ENCODE data around the gene NUP210L. TPM values are rescaled to one million over a fixed set of nuclear protein-coding genes. Genes with fewer than 3 reads are reported as not detected.
"Not testable (repeated sequence)": the region's sequence is repeated elsewhere in the genome, so short reads cannot be mapped to it uniquely, and the experiment has no call there.

The NUP210L gene
- total RNA-seq, 1 experiment from 2014 or later, result 0.07 TPM

DNA sequence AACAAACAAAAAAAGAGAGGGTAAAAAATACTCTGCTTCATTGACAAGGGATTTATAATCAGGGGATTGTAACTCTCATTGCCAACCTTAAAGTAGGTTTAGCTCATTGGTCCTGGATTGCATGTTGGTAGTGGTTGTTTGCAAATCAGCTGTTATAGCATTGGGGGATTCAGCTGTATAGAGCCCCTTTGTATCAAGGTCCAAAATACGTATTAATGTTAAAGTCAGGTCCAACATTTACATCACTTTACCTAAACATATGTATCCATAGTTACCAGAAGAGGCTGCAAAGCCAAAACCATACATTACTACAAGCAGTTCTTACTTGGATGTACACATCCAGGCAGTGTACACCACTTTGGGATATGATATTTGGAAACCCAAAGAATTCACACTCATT, 134.9 kb downstream of the NUP210L start:
- no peak for DNase-seq (ENCODE audit: low read depth)
- in situ Hi-C loops (cut with HindIII; ENCODE audit: low pct_unique_long_range_greater_than_20kb, low sequenced_read_pairs), result no loop called here

DNA sequence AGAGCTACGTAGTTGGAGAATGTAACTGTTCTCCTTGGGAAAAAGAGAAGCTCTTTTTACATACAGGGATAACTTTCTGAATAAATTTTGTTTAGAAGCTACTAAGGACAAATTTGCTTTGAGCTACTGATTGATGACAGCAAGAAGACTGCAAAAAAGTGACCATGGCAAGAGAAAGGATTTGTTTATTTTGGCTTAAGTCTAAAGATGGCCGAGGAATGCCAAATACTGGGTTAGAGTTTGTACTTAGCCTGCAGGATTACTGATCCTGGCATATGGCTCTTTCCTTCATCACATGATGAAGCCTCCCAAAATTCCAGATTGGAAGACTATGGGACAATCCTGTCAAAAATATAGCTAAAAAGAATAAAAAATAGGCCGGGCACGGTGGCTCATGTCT, 135.6 kb downstream of the NUP210L start:
- no peak for DNase-seq (ENCODE audit: low read depth)
- in situ Hi-C loops (cut with HindIII; ENCODE audit: low pct_unique_long_range_greater_than_20kb, low sequenced_read_pairs), result no loop called here

DNA sequence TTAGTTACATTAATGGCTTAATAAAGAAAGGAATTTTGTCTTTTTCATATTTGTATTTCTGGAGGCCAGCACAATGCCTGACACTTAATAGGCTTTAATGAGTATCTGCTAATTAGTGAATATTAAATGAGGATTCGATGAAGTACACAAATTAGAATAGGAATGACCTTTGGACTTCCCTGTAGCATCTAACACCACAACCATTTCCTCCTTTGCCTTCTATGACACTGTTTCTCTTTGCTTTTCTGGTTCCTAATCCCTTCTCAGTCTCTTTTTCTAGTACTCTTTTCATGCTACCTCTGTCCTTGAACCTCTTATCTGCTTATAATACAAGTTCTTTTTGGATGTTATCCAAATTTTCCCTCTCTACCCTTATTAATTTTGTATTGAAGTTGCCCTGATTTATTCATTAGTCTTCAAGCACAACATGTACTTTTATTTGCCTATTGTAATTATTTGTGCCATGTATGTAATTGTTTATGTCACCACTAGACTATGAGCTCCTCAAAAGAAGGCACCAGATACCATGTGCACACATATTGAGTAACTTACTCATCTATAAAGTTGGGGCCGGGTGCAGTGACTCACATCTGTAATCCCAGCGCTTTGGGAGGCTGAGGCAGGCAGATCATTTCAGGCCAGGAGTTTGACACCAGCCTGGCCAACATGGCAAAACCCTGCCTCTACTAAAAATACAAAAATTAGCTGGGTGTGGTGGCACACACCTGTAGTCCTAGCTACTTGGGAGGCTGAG, 140.5 kb downstream of the NUP210L start:
- in situ Hi-C loops (cut with HindIII; ENCODE audit: low pct_unique_long_range_greater_than_20kb, low sequenced_read_pairs), result no loop called here
- no peak for DNase-seq (ENCODE audit: low read depth)

DNA sequence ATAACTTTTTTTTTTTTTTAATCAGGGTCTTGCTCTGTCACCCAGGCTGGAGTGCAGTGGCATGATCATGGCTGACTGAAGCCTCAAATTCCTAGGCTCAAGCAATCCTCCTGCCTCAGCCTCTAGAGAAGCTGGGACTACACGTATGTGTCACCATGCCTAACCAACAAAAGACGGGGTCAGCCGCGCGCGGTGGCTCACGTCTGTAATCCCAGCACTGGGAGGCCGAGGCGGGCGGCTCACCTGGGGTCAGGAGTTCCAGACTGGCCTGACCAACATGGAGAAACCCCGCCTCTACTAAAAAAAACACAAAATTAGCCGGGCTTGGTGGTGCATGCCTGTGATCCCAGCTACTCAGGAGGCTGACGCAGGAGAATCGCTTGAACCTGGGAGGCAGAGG, 142.3 kb downstream of the NUP210L start:
- in situ Hi-C loops (cut with HindIII; ENCODE audit: low pct_unique_long_range_greater_than_20kb, low sequenced_read_pairs); DNase-seq (ENCODE audit: low read depth): not testable (repeated sequence)

DNA sequence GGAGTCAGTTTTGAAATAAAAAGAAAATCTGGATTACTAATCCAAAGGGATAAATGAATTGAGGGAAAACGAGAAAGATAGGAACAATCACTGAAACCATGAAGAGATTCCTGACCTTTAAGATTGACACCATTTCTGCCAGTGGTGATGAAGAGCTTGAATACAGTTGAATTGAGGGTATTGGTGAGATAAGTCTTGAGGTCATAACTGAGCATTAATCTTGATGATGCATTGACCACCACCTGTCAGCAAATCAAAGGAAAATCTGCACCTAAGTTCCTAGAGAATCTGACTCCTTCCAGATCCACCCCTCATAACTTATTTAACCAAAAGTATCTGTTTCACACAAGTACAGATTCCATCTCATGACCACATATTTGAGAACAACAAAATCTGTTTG, 142.7 kb downstream of the NUP210L start:
- in situ Hi-C loops (cut with HindIII; ENCODE audit: low pct_unique_long_range_greater_than_20kb, low sequenced_read_pairs), result no loop called here
- DNase-seq (ENCODE audit: low read depth), result no peak

DNA sequence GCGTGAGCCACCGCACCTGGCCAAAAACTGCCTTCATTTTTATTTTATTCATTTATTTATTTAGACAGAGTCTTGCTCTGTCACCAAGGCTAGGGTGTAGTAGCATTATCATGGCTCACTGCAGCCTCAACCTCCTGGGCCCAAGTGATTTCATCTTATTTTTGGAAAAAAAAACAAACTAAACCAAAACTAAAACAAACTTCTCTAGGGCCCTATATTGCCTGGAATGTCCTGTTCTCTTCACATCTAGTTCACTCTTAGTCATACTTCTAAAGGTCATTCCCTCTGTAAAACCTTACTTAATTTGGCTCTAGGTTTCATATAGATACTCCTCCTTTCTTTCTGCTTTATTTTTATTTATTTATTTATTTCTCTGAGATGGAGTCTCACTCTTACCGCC, 148.7 kb downstream of the NUP210L start:
- in situ Hi-C loops (cut with HindIII; ENCODE audit: low pct_unique_long_range_greater_than_20kb, low sequenced_read_pairs), result no loop called here
- peak; percentile 55 for DNase-seq (ENCODE audit: low read depth)

DNA sequence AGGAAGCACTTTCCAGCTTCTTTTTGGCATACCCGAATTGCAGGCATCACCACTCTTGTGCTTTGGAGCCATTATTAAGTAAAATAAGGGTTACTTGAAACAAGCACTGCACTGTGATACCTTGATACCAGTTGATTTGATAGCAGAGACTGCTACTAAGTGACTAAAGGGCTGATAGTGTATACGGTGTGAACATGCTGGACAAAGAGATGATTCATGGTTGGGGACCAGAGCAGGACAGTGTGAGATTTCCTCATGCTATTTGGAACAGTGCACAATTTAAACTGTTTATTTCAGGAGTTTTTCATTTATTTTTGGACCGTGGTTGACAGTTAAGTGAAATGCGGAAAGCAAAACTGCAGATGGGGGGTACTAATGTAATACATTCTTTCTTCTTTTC, 154.5 kb downstream of the NUP210L start:
- in situ Hi-C loops (cut with HindIII; ENCODE audit: low pct_unique_long_range_greater_than_20kb, low sequenced_read_pairs), result no loop called here
- DNase-seq (ENCODE audit: low read depth), result no peak

DNA sequence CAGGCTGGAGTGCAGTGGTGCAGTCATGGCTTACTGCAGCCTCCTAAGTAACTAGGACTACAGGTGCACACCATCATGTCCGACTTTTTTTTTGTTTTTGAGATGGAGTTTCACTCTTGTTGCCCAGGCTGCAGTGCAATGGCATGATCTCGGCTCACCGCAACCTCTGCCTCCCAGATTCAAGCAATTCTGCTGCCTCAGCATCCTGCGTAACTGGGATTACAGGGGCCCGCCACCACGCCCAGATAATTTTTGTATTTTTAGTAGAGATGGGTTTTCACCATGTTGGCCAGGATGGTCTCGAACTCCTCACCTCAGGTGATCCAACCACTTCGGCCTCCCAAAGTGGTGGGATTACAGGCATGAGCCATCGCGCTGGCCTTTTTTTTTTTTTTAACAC, 158.0 kb downstream of the NUP210L start:
- in situ Hi-C loops (cut with HindIII; ENCODE audit: low pct_unique_long_range_greater_than_20kb, low sequenced_read_pairs); DNase-seq (ENCODE audit: low read depth): not testable (repeated sequence)

DNA sequence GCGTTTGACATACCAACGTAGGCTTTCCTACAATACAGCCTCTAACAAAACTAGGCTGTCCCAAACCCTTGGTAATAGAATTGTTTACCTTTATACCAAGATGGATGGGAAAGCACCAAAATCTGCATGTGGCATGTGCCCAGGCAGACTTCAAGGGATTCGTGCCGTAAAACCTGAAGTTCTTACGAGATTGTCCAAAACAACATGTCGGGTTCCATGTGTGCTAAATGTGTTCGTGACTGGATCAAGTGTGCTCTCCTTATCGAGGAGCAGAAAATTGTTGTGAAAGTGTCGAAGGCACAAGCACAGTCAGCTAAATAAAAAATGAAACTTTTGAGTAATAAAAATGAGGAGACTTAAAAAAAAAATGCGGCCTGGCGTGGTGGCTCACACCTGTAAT, 159.2 kb downstream of the NUP210L start:
- no peak for DNase-seq (ENCODE audit: low read depth)
- in situ Hi-C loops (cut with HindIII; ENCODE audit: low pct_unique_long_range_greater_than_20kb, low sequenced_read_pairs), result no loop called here

DNA sequence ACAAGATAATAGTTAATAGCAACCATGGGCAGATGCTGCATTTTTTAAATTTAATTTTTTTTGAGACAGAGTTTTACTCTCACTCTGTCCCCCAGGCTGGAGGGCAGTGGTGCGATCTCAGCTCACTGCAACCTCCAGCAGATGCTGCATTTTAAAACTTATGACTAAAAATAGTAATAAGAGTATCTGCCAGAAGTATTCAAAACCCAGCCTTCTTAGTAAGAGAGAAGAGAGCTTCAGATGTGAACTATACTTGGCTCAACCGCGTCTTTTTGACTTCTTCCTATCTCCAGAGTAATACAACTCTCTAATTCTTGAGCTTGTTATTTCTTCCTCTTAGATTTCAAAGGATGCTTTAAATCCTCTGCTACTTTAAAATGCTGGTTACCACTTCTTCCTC, 159.7 kb downstream of the NUP210L start:
- DNase-seq (ENCODE audit: low read depth), result no peak
- in situ Hi-C loops (cut with HindIII; ENCODE audit: low pct_unique_long_range_greater_than_20kb, low sequenced_read_pairs), result no loop called here

DNA sequence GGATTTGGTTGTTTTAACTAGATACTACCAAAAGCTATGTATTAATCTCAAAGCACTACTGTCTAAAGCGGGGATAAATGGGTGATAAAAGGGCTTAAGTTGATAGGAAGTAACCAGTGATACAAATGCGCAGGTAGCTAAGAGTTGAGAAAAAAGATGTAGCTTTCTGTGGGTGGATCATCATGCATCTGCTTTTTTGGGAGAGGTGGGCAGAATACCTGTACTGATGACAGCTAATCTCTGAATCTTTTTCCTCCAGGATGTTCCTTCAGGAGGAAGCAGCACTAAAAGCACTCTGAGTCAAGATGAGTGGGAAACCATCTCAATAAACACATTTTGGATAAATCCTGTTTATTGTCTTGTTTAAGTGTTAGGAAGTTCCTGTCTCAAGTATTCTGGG, 163.1 kb downstream of the NUP210L start:
- in situ Hi-C loops (cut with HindIII; ENCODE audit: low pct_unique_long_range_greater_than_20kb, low sequenced_read_pairs), result no loop called here
- no peak for DNase-seq (ENCODE audit: low read depth)

DNA sequence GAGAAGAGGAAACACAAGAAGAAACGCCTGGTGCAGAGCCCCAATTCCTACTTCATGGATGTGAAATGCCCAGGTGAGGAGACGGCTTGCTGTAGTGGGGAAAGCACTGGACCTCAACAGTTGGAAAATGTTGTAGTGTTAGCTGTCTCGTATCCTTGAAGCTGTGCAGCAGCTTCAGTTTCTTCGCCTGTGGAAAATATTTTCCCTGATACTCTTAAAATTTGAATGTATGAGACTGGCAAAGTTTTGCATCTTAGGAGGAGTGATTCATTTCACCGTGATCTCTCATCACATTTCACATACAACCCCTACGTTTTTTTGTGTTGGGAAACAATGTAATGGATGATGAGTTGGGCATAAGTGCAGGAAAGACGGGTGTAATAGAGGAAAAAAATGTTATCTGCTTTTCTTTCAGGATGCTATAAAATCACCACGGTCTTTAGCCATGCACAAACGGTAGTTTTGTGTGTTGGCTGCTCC, 163.7 kb downstream of the NUP210L start:
- in situ Hi-C loops (cut with HindIII; ENCODE audit: low pct_unique_long_range_greater_than_20kb, low sequenced_read_pairs), result no loop called here
- no peak for DNase-seq (ENCODE audit: low read depth)

DNA sequence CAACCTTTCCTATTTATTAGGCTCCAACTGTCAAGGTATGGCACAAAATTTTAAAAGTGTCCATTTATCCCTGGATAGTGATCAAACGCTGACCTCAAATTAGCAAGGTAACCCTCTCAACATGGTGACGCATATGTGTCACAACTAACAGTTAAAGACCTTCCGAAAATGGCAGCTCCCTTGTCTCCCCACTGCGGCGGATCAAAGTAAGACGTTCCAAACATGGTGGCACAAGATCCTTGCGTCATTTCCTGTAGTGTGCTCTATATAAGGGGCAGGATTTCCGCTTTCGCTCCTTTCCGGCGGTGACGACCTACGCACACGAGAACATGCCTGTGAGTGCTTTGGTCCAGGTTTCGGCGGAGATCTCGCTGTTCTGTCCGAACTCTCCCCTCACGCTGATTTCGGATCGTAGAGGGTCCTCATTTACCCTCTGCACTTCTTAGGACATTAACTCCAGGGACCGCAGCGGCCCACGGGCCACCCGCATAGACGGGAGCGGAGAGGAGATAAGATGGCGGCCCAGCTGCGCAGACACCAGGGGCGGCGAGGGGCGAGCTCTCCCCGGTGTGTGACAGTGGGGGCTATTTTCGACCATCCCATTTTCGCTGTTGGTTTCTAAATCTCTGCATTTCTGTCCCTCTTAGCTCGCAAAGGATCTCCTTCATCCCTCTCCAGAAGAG, 164.3 kb downstream of the NUP210L start, which contains the start of gene RPS27:
Gene RPS27, plus strand, starts transcription at position 295 of the 683 bp plus-strand sequence. Its CDS starts 35 bp downstream, at position 330.
- peak; percentile 91 for DNase-seq (ENCODE audit: low read depth)
- in situ Hi-C loops (cut with HindIII; ENCODE audit: low pct_unique_long_range_greater_than_20kb, low sequenced_read_pairs), result no loop called here

DNA sequence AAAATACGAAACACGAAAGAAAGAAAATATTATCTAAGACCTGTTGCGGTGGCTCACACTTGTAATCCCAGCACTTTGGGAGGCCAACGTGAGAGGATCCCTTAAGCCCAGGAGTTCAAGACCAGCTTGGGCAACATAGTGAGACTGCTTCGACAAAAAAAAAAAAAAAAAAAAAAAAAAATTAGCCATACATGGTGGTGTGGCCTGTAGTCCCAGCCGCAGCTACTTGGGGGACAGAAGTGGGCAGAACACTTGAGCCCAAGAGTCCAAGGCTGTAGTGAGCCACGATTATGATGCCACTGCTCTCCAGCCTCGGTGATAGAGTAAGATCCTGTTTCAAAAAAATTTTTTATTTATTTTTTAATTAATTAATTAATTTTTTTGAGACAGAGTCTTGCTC, 167.3 kb downstream of the NUP210L start:
- no peak for DNase-seq (ENCODE audit: low read depth)

DNA sequence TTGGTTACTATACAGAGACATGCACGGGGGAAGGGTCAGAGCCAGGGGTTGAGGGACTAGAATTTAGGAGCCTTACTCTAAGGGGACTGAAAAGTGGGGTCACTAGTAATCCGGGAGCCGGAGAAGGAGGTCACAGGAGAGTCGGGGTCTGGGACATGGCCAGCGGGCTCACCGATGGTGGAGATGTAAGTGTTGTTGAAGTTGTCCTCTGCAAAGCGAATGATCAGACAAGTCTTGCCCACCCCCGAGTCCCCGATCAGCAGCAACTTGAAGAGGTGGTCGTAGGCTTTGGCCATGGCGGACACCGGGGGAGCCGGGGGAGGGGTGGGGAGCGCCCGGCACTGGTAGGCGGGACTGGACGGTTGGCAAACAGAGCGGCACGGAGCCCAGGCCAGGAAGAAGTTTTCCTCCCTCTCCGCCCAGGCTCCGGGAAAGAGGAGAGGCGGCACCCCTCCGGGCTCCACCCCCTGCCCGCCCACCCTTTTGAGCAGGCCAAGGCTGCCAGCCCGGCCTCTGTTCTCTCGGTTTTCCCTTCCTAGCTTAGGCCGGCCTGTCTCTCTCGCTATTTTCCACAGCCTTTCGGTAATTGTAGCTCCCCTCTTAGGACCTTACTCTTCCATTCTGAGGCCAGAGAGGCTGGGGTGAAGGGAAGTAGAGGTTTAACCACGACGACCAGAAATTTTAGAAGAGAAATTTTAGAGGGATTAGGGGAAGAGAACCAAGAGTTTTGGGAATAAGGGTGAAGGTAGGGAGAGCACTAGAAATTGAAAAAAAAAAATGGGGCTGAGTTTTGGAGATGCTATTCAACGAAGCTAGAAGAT, 168.7 kb downstream of the NUP210L start, which contains the start of gene RAB13:
Gene RAB13, minus strand, starts transcription at position 399 of the 821 bp plus-strand sequence. Its CDS starts 103 bp downstream, at position 296.
- in situ Hi-C loops (cut with HindIII; ENCODE audit: low pct_unique_long_range_greater_than_20kb, low sequenced_read_pairs), result no loop called here
- peak; percentile 74 for DNase-seq (ENCODE audit: low read depth)

More for the DNA sequence above, 167.3 kb downstream of the NUP210L start:
- in situ Hi-C loops (cut with HindIII; ENCODE audit: low pct_unique_long_range_greater_than_20kb, low sequenced_read_pairs), result no loop called here

DNA sequence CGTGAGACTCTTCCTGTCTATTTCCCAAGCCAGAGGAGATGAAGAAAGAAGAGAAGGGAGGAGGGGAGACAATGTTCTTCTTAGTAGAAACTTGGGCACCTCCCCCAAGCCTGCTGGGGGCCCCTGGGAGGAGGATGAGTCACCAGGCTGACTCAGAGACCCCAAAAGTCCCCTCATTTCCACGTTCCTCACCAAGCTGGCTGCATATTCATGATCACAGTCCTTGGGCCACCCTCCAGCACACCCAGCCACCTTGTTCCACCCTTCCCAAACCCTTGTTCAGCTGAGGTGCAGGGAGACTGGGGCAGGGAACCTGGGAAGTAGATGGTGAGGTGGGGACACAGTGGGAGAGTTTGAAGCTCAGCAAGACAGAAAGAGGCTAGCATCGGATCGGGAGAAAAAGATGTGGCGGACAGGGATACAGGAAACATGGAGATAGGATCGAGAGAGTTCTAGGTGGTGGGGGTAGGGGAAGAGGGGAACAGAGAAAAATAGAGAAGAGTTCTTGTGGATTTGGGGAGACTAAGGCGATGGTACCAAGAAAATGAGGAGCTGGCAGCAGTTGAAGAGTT, 169.4 kb downstream of the NUP210L start:
- DNase-seq (ENCODE audit: low read depth), result no peak
- in situ Hi-C loops (cut with HindIII; ENCODE audit: low pct_unique_long_range_greater_than_20kb, low sequenced_read_pairs), result no loop called here

DNA sequence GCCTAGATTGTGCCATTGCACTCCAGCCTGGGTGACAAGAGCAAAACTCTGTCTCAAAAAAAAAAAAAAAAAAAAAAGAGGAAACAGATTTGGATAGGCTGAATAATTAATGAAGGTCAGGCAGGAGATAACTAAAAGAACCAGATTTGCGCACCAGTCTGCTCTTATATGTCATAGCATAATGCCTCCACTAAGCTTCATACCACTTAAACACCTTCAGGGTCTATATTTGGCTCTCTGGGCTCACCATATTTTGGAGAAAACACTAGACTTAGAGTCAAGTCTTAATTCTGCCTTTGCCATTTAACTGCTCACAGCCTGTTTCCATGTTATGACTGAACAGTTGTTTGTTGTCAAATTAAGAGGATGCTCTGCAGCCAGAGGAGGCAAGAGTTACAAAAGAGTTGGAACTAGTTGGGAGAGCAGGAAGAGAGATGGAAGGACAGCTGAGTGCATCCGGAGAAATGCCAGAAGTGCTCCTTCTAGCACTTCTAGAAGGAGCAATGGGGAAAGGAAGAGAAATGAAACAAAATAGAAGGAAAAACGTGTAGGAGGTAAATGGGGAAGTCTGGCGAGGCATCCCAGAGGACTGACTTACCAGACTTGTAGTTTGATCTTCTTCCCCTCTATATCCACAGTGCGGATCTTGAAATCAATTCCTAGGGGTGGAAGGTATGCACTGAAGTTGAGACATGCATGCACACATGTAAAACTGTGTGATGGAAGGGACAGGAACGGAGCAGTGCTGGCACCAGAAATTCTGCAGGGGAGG, 170.6 kb downstream of the NUP210L start:
- in situ Hi-C loops (cut with HindIII; ENCODE audit: low pct_unique_long_range_greater_than_20kb, low sequenced_read_pairs), result no loop called here
- no peak for DNase-seq (ENCODE audit: low read depth)

DNA sequence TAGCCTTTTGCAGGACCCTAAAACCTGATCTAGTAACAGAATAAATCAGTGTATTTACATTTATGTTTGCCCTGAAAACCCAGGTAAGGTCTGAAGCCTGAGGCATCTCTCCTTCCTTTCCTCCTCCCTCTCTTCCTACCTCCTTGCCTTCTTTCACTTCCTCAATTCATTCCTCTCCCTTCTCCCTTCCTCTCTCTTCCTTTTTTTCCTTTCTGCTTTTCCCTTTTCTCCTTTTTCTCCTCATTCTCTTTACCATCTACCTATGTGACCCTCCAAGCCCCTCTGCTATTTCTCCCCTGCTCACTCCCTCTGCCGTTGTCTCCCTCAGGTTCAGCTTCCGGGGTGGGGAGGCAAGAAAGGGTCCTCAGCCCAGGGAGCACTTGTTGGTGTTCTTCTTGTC, 173.1 kb downstream of the NUP210L start:
- in situ Hi-C loops (cut with HindIII; ENCODE audit: low pct_unique_long_range_greater_than_20kb, low sequenced_read_pairs), result not testable (repeated sequence)

More for the DNA sequence above, 173.1 kb downstream of the NUP210L start:
- DNase-seq (ENCODE audit: low read depth), result not testable (repeated sequence)

Measured in Caki2 (cell line).